ENCODE results near the gene ATP5PB.

Gene ATP5PB

DNA sequence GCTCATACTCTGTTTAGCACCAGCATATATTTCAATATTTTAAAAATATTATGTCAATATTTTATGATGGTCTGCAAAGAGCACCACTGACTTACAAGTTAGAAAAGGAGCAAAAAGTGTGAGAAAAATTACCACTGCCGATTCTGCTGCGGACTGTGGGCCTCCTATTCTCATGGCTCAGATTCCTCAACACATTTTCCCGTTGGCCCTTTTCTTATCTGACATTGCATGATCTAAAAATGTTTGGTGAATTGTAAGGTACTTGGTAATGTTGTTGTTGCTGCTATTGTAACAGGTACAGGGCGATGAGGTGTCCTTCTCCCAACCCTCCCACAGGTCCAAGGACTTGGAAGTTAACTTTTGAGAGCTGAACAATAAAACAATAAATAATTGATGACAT lies 25.3 kb downstream of the ATP5PB start:
- DNase-seq (ENCODE audit: low read depth in 2 of 3, low spot score in 1 of 3): no peak

- peak in 2 of 3 donors; percentile 25 to 40 for DNase-seq (ENCODE audit: low read depth in 2 of 3, low spot score in 1 of 3)
Measured at GRCh38 chr1:111475701-111476100, 26.4 kb downstream of the ATP5PB start.

DNA sequence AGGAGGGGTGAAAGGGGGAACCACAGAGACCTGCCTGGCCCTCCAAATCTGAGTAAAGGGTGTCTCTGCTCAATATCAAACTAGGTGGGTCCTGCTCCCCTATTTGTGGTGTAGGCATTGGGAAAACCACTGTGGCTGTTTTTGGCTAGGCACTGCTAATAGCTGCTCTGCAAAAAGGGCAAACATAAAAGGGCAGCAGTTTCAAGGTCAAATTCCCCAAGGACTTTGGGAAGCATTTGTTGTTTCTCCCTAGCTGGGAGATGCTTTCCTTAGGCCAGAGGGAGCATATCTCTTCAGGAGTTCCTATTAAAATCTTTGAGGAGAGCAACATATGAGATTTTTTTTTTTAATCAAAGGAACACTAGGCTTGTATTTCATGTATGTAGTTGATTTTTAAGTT lies 26.9 kb downstream of the ATP5PB start:
- DNase-seq (ENCODE audit: low read depth in 2 of 3, low spot score in 1 of 3): no peak

GRCh38 chr1:111476761-111477309 lies 27.6 kb downstream of the ATP5PB start:
- no peak for DNase-seq (ENCODE audit: low read depth in 2 of 3, low spot score in 1 of 3)

GRCh38 chr1:111480674-111481073 lies 31.4 kb downstream of the ATP5PB start:
- no peak for DNase-seq (ENCODE audit: low read depth in 2 of 3, low spot score in 1 of 3)

DNA sequence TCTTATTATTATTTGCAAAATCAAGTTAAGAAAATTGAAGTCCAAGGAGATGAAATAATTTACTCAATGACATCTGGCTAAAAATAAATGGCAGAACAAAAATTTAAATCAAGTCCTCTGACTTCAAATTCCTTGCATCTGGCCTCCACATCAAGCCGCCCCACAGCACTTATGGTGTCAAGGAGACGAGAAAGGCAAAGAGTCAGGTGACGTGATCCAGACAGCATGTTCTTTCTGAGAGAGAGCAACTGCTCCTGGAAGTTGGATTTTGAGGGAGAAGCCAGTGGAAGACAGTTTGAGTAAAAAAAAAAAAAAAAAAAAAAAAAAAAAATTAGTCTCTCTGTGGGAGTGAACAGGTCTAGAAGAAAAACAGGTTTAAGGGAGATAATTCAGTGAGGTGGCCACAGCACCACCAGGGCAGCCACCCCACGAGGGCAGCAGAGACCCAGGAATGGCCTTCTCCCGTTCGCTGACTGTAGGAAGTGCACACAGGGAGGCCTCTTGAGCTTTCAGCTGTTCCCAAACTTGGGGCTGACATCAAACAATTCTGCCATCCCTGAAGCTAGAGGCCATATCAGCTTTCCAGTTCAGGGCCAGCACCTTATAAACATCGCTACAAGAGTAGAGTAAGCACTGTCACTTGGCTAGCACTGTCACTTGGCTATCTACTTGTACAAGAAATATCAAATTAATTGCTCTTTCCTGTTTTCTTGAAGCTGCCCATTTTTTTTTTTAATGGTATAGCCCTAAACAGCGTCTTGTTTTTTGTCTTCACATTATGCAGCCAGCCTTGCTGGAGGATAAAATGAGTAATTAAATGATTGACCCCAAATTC lies 32.3 kb downstream of the ATP5PB start:
- peak; percentile 42 to 48 (median 45) for DNase-seq (ENCODE audit: low read depth in 2 of 3, low spot score in 1 of 3)

DNA sequence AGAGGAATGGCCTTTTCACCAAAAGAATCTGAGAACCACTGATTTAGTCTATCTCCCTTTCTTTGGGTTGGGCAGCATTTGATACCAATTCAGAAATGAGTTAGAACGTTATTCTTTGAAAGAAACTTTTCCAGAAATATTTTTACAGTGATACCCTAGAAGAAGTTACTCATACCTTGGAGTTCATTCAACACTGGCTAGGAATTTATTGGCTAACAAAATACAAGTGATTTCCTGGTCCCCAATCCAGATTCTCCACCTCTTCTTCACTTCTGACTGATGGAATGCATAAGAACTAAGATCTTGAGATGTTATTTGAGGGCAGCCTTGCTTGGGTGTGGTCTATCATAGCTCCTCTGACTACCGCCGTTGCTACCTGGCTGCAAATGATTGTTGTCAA lies 33.9 kb downstream of the ATP5PB start:
- no peak for DNase-seq (ENCODE audit: low read depth in 2 of 3, low spot score in 1 of 3)

DNA sequence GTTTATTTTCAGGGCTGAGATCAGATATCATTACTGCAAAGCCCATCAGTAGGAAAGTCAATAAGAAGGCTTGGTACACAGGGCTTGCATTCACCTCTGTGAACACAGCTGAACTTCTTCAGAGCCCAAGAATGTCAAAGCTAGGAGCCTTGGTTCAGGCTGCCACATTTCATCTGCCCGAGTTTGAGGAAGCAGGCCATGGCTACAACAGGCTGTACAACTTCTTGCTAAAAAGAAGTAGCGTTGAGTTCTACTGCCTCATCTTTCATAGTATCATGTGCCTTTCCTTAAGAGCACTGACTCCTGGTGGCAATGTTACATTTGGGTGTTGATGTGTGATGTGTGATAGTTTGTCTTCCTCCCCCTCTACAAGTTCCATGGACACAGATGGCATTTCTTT lies 34.6 kb downstream of the ATP5PB start:
- no peak for DNase-seq (ENCODE audit: low read depth in 2 of 3, low spot score in 1 of 3)

GRCh38 chr1:111484391-111485026 lies 35.2 kb downstream of the ATP5PB start:
- no peak for DNase-seq (ENCODE audit: low read depth in 2 of 3, low spot score in 1 of 3)

- DNase-seq (ENCODE audit: low read depth in 2 of 3, low spot score in 1 of 3): no peak
Measured at GRCh38 chr1:111486431-111486830, 37.2 kb downstream of the ATP5PB start.

DNA sequence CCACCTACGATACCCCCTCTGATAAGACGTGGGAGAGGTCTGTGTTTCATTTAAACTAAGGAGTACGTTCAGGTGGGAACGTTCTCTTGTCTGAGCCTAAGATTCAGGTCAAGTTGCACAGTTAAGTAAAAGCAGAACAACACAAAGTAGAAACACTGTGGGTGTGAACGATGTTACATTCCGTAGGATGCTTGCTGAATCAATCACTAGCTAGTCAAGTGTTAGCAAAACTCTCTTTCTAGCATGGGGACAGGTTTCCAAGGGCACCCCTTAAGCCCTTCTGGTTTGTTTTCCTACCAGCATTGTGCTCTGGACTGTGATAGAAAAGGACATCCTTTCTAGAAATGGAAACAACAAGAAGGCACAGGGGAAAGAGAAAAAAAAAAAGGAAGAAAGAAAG lies 37.9 kb downstream of the ATP5PB start:
- DNase-seq (ENCODE audit: low read depth in 2 of 3, low spot score in 1 of 3): no peak

- no peak for DNase-seq (ENCODE audit: low read depth in 2 of 3, low spot score in 1 of 3)
Measured at GRCh38 chr1:111488669-111489068, 39.4 kb downstream of the ATP5PB start.

DNA sequence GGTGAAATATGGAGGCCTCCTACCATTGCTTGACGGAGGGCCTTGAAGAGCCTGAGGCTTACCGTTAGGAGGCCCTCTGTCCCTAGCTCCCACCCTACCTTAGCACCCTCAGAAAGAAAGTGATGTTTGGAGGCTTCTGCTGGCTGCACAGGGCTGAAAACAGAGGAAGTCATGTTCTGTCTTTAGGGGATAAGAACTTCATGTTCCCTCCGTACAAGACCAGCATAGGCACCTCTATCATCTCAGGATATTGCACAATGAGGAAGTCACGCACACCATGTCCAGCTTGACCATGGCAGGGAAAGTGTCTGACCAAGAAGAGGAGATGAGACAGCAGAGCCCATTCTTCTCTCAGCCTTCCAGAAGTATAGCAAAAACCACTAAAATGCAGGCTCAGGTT lies 40.3 kb downstream of the ATP5PB start:
- no peak for DNase-seq (ENCODE audit: low read depth in 2 of 3, low spot score in 1 of 3)

GRCh38 chr1:111490220-111490619 lies 41.0 kb downstream of the ATP5PB start:
- DNase-seq (ENCODE audit: low read depth in 2 of 3, low spot score in 1 of 3): no peak

- DNase-seq (ENCODE audit: low read depth in 2 of 3, low spot score in 1 of 3): no peak
Measured at GRCh38 chr1:111491070-111491469, 41.8 kb downstream of the ATP5PB start.

GRCh38 chr1:111496398-111496797 lies 47.1 kb downstream of the ATP5PB start:
- no peak for DNase-seq (ENCODE audit: low read depth in 2 of 3, low spot score in 1 of 3)

- DNase-seq (ENCODE audit: low read depth in 2 of 3, low spot score in 1 of 3): no peak
Measured at GRCh38 chr1:111497592-111497991, 48.3 kb downstream of the ATP5PB start.

GRCh38 chr1:111499026-111499785 lies 49.9 kb downstream of the ATP5PB start:
- DNase-seq (ENCODE audit: low read depth in 2 of 3, low spot score in 1 of 3): no peak

DNA sequence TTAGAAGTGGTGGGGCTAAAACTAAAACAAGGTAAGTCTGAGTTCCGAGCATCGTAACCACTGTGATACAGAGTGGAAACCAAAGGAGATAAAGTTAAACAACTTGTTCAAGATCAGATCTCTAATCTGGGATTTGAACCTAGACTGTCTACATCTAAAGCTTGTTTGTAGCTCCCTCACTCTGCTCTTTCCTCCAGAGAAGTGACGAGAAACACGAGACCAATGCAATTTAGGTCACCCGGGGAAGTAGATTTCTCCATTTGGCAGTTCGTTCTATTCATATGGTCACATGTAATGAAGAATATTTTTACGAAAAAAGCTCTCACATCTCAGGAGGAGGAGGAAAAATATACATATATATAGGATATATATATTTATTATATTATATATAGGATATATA lies 52.4 kb downstream of the ATP5PB start:
- no peak for DNase-seq (ENCODE audit: low read depth in 2 of 3, low spot score in 1 of 3)

- no peak for DNase-seq (ENCODE audit: low read depth in 2 of 3, low spot score in 1 of 3)
Measured at GRCh38 chr1:111503585-111504060, 54.4 kb downstream of the ATP5PB start, which contains the start of the genes ADORA3 and TMIGD3. TSS of gene ADORA3 (minus strand) at chr1:111503633. CDS start at chr1:111503354, 279 bp downstream. TSS of gene TMIGD3 (minus strand) at chr1:111503633. CDS start at chr1:111503354, 279 bp downstream.

DNA sequence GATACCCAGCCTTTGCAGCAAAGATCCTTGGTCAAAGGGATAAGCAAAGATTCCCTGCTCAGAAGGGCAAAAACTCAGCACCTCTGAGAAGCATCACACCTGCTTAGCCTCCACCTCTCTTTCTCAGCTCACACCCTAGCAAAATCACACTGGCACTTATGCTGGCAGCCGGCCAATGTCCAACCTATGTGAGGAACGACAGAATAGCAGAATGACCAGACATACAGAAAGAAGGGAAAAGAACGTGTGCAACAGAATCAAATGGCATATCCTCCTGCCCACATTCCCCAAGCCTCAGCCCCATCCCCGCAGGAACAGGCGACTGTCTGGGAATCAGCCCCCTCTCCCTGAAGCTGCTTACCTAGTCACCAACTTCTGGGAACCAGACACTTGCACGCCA lies 54.8 kb downstream of the ATP5PB start:
- DNase-seq (ENCODE audit: low read depth in 2 of 3, low spot score in 1 of 3): no peak

Measured in stimulated activated CD4-positive, alpha-beta T cell treated with anti-CD3 and anti-CD28 coated beads, Interleukin-12 subunit alpha, Interleukin-12 subunit beta, amount 100 ng/mL, for 48 hours (primary cell).